ENCODE results near the gene UGT1A4. TPM values are rescaled to one million over a fixed set of nuclear protein-coding genes. Genes with fewer than 3 reads are reported as not detected.

The UGT1A4 gene
- total RNA-seq, 6 experiments from 2014 or later, result not detected

DNA sequence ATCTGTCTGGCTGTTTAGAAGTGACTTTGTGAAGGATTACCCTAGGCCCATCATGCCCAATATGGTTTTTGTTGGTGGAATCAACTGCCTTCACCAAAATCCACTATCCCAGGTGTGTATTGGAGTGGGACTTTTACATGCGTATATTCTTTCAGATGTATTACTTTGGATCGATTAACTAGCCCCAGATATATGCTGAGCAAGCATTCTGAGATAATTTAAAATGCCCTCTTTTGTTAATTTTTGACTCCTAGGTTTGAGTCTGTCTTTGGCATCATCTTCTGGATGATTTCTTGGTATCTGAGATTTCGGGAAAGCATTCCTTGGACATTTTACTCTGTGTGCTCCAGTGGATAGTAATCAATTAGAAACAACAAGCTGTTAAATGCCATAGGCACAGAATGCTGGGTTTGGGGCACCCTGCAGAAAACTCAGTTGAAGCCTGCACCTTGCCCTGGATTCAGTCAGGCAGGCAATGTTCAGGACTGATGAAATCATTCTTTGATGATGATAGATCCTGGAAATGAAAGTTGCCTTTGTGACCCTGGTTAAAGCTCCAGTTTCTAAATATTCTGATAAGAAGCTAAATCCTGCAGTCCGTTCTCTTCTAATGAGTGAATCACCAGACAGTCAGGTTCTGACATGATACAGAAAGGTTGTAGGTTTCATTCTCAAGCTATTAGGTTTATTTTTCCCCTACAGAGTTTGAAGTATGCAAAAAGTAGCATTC, 42.7 kb downstream of the UGT1A4 start:
- H3K4me3 Mint-ChIP-seq, result no peak overlapping the region
- no peak overlapping the region for H3K27ac Mint-ChIP-seq
- peaks cover 21% of the 10 kb centered on the region for H3K9me3 Mint-ChIP-seq
- no peaks in the 10 kb centered on the region for H3K27me3 Mint-ChIP-seq (ENCODE audit: insufficient read depth)
- H3K4me1 Mint-ChIP-seq (ENCODE audit: low read depth), result peaks cover 12% of the 10 kb centered on the region
- TF ChIP-seq, protein P1, sequence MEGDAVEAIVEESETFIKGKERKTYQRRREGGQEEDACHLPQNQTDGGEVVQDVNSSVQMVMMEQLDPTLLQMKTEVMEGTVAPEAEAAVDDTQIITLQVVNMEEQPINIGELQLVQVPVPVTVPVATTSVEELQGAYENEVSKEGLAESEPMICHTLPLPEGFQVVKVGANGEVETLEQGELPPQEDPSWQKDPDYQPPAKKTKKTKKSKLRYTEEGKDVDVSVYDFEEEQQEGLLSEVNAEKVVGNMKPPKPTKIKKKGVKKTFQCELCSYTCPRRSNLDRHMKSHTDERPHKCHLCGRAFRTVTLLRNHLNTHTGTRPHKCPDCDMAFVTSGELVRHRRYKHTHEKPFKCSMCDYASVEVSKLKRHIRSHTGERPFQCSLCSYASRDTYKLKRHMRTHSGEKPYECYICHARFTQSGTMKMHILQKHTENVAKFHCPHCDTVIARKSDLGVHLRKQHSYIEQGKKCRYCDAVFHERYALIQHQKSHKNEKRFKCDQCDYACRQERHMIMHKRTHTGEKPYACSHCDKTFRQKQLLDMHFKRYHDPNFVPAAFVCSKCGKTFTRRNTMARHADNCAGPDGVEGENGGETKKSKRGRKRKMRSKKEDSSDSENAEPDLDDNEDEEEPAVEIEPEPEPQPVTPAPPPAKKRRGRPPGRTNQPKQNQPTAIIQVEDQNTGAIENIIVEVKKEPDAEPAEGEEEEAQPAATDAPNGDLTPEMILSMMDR (IDR thresholded peaks at IDR 0.05), result no peak
- H3K36me3 Mint-ChIP-seq (ENCODE audit: low read depth), result no peaks in the 10 kb centered on the region
- no peak for DNase-seq

DNA sequence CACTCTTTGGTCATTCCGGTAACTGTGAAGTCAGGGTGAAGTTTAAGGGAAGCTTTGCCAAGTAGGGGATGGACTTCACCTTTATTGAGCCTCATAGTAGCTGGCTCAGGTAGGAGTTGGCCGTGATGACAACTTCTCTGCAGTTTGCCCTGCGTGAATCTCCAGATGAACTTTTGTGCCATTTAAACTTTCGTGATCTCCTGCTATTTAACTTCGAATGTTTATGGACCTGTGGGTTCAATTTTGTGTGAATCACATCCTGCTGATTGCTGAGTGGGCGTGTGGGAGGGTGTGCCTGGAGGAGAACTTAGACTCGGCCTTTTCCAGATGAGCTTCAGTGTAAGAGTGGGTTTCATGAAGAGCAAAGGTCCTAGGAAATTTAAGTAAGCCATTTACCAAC, 45.7 kb downstream of the UGT1A4 start:
- Mint-ChIP-seq H3K9me3 (peaks cover 12% of the 10 kb centered on the region), H3K27ac (no peak overlapping the region), H3K4me3 (no peak overlapping the region), H3K4me1 (ENCODE audit: low read depth) (peaks cover 12% of the 10 kb centered on the region), H3K27me3 (ENCODE audit: insufficient read depth) (peaks cover 1% of the 10 kb centered on the region; the same call in 1 of the 2 replicates), H3K36me3 (ENCODE audit: low read depth) (no peaks in the 10 kb centered on the region)
- DNase-seq, result no peak
- TF ChIP-seq, protein P1 (IDR thresholded peaks at IDR 0.05), result no peak

DNA sequence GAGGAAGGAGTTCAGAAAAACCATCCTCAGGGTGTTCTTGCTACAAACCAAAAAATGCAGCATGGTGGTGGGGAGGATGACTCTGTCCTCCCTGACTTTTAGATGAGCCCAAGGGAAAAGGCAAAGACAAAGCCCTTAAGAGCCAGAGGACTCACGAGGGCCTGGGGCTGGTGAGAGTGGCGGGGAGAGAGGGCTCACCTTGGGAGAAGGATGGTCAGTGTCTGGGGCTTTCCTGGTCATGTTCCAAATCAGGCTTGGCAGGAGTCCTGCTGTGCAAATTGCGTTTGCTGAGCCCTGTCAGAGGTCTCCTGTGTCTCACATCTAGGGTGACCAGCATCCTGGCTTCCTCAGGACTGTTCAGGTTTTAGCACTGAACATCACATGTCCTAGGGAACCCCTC, 46.2 kb downstream of the UGT1A4 start:
- no peak overlapping the region for H3K27ac Mint-ChIP-seq
- H3K27me3 Mint-ChIP-seq (ENCODE audit: insufficient read depth), result peaks cover 4% of the 10 kb centered on the region; the same call in 1 of the 2 replicates
- H3K4me1 Mint-ChIP-seq (ENCODE audit: low read depth), result peaks cover 12% of the 10 kb centered on the region
- H3K4me3 Mint-ChIP-seq, result no peak overlapping the region
- no peaks in the 10 kb centered on the region for H3K36me3 Mint-ChIP-seq (ENCODE audit: low read depth)
- no peak for DNase-seq
- TF ChIP-seq, protein P1 (IDR thresholded peaks at IDR 0.05), result no peak
- H3K9me3 Mint-ChIP-seq, result peaks cover 14% of the 10 kb centered on the region

DNA sequence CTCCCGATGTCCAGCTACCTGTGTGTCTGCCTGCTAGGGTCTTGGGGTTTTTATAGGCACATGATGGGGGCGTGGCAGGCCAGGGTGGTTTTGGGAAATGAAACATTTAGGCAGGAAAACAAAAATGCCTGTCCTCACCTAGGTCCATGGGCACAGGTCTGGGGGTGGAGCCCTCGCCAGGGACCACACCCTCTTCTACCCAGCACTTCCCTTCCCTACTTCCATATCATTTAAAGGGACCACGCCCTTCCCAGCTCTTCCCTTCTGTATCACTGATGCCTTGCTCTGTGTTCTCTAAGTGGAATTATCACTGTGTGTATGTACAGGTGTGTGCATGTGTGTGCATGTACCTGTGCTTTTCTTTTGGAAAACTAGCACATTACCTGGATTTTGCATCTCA, 47.9 kb downstream of the UGT1A4 start:
- no peak overlapping the region for H3K4me3 Mint-ChIP-seq
- H3K27ac Mint-ChIP-seq, result no peak overlapping the region
- peaks cover 4% of the 10 kb centered on the region for H3K9me3 Mint-ChIP-seq
- TF ChIP-seq, protein P1 (IDR thresholded peaks at IDR 0.05), result no peak
- peaks cover 12% of the 10 kb centered on the region for H3K4me1 Mint-ChIP-seq (ENCODE audit: low read depth)
- H3K36me3 Mint-ChIP-seq (ENCODE audit: low read depth), result no peaks in the 10 kb centered on the region
- DNase-seq, result no peak
- peaks cover 8% of the 10 kb centered on the region for H3K27me3 Mint-ChIP-seq (ENCODE audit: insufficient read depth)

DNA sequence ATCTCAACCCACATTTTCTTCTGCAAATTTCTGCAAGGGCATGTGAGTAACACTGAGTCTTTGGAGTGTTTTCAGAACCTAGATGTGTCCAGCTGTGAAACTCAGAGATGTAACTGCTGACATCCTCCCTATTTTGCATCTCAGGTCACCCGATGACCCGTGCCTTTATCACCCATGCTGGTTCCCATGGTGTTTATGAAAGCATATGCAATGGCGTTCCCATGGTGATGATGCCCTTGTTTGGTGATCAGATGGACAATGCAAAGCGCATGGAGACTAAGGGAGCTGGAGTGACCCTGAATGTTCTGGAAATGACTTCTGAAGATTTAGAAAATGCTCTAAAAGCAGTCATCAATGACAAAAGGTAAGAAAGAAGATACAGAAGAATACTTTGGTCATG, 49.5 kb downstream of the UGT1A4 start:
- H3K4me3 Mint-ChIP-seq, result no peak overlapping the region
- no peak overlapping the region for H3K27ac Mint-ChIP-seq
- DNase-seq, result no peak
- H3K9me3 Mint-ChIP-seq, result peaks cover 4% of the 10 kb centered on the region
- TF ChIP-seq, protein P1 (IDR thresholded peaks at IDR 0.05), result no peak
- H3K36me3 Mint-ChIP-seq (ENCODE audit: low read depth), result no peaks in the 10 kb centered on the region
- H3K4me1 Mint-ChIP-seq (ENCODE audit: low read depth), result peaks cover 12% of the 10 kb centered on the region
- peaks cover 8% of the 10 kb centered on the region for H3K27me3 Mint-ChIP-seq (ENCODE audit: insufficient read depth)
